H1 (cell line): ENCODE results near the gene SLC4A11. TPM values are rescaled to one million over a fixed set of nuclear protein-coding genes. Genes with fewer than 3 reads are reported as not detected.
A peak's percentile ranks its signal among the peaks of the same experiment; 100 is the strongest.

Experiments
- CTCF ChIA-PET: fragments of 300-600 bp; sonication (Branson Sonifier 250); formaldehyde crosslinking; loops from one replicate; lab custom pipeline; 2021; ENCODE audit not compliant: partially characterized antibody; lab: Charles Lee
- POLR2A ChIA-PET: fragments of 300-600 bp; sonication (Branson Sonifier 250); formaldehyde crosslinking; loops from one replicate; lab custom pipeline; 2021; ENCODE audit warnings: inconsistent platforms; ENCODE audit not compliant: partially characterized antibody; lab: Charles Lee
- DNase-seq, 2 experiments: peaks; one replicate each; pipeline versions ENCODE4 v3.0.0 to v3.0.0-alpha.2; 2010 to 2022; ENCODE audit warnings: low spot score in 2 of 2, low read depth in 1 of 2, mixed read lengths in 1 of 2
- FAIRE-seq: peaks from 2 replicates; lab custom pipeline; 2011; peaks lifted over from hg19 to GRCh38; lab: Jason Lieb, UNC
- H2AFZ ChIP-seq: 2 replicates; pipeline ENCODE4 v1.8.1; 2012; ENCODE audit warnings: low read length, inconsistent platforms
- H2AK5ac ChIP-seq: 2 replicates; pipeline ENCODE4 v1.6.1; 2013; ENCODE audit warnings: low read depth, low read length
- H2BK120ac ChIP-seq: replicated peaks from 2 replicates; pipeline ENCODE3; 2013; ENCODE audit warnings: low read depth, low read length, inconsistent platforms
- H2BK12ac ChIP-seq: 2 replicates; pipeline ENCODE4 v1.6.1; 2013; ENCODE audit warnings: low read depth, low read length
- H2BK15ac ChIP-seq: 2 replicates; pipeline ENCODE4 v1.6.1; 2013; ENCODE audit warnings: low read length
- H2BK20ac ChIP-seq: 2 replicates; pipeline ENCODE4 v1.6.1; 2013; ENCODE audit warnings: low read length
- H2BK5ac ChIP-seq: 2 replicates; pipeline ENCODE4 v1.6.1; 2013; ENCODE audit warnings: low read depth, low read length
- H3K14ac ChIP-seq: 2 replicates; pipeline ENCODE4 v1.6.1; 2013; ENCODE audit warnings: inconsistent platforms; ENCODE audit not compliant: insufficient read length
- H3K18ac ChIP-seq: 2 replicates; pipeline ENCODE4 v1.6.1; 2013; ENCODE audit warnings: low read length; ENCODE audit errors: extremely low read depth
- H3K23ac ChIP-seq: 2 replicates; pipeline ENCODE4 v1.6.1; 2013; ENCODE audit warnings: inconsistent platforms; ENCODE audit not compliant: insufficient read length
- H3K23me2 ChIP-seq: 2 replicates; pipeline ENCODE4 v1.6.1; 2013; ENCODE audit warnings: low read depth, low read length
- H3K27ac ChIP-seq: 2 replicates; pipeline ENCODE4 v1.6.1; 2011; ENCODE audit warnings: low read depth, low read length, inconsistent platforms
- H3K27me3 ChIP-seq, 4 experiments: replicated peaks in 1 of 4; 1 replicate in 1 of 4; 2 replicates in 3 of 4; pipeline versions ENCODE4 v1.6.1 to v1.8.1; 2011 to 2013; ENCODE audit warnings: low read length in 3 of 4, mild to moderate bottlenecking in 3 of 4, inconsistent platforms in 2 of 4, mixed read lengths in 2 of 4, moderate library complexity in 1 of 4; ENCODE audit not compliant: control insufficient read depth in 3 of 4, insufficient read depth in 3 of 4; ENCODE audit errors: extremely low read depth in 1 of 4
- H3K36me3 ChIP-seq, 4 experiments: 2 replicates each; pipeline versions ENCODE4 v1.6.1 to v1.8.1; 2011 to 2013; ENCODE audit warnings: mild to moderate bottlenecking in 4 of 4, low read length in 3 of 4, moderate library complexity in 2 of 4, control low read depth in 1 of 4, inconsistent platforms in 1 of 4; ENCODE audit not compliant: insufficient read depth in 4 of 4, control insufficient read depth in 2 of 4
- H3K4ac ChIP-seq: replicated peaks from 2 replicates; pipeline ENCODE3; 2013; ENCODE audit warnings: low read length, low read depth, mixed read lengths, inconsistent platforms; ENCODE audit not compliant: insufficient read length
- H3K4me1 ChIP-seq, 4 experiments: replicated peaks in 1 of 4; 1 replicate in 1 of 4; 2 replicates in 3 of 4; pipeline versions ENCODE4 v1.6.1 to v1.8.1; 2011 to 2013; ENCODE audit warnings: low read length in 3 of 4, inconsistent platforms in 2 of 4, mixed read lengths in 1 of 4; ENCODE audit not compliant: insufficient read depth in 4 of 4, control insufficient read depth in 3 of 4
- H3K4me2 ChIP-seq, 2 experiments: 2 replicates each; pipeline versions ENCODE4 v1.6.1 to v1.8.1; 2011 to 2013; ENCODE audit warnings: low read depth in 2 of 2, low read length in 2 of 2, control low read depth in 1 of 2, inconsistent platforms in 1 of 2, mild to moderate bottlenecking in 1 of 2; ENCODE audit not compliant: insufficient read depth in 1 of 2
- H3K4me3 ChIP-seq, 4 experiments: fragments of 200-600, 300-600 bp in 1 of 4; sonication (generic), shearing (Covaris generic), sonication (Bioruptor Twin) in 1 of 4; 2 replicates each; pipeline versions ENCODE4 v1.5.1 to v1.8.1; 2011 to 2016; ENCODE audit warnings: low read length in 4 of 4, low read depth in 3 of 4, control low read depth in 2 of 4, inconsistent platforms in 2 of 4, mild to moderate bottlenecking in 2 of 4, mixed read lengths in 1 of 4, moderate library complexity in 1 of 4; ENCODE audit not compliant: insufficient read depth in 2 of 4; ENCODE audit errors: extremely low read depth in 1 of 4
- H3K56ac ChIP-seq: replicated peaks from 2 replicates; pipeline ENCODE3; 2013; ENCODE audit warnings: low read depth, mild to moderate bottlenecking, mixed read lengths, low read length, inconsistent platforms; ENCODE audit not compliant: insufficient read length
- H3K79me1 ChIP-seq: 2 replicates; pipeline ENCODE4 v1.6.1; 2013; ENCODE audit warnings: low read depth, low read length, control low read depth
- H3K79me2 ChIP-seq, 2 experiments: 2 replicates each; pipeline versions ENCODE4 v1.6.1 to v1.8.1; 2012 to 2013; ENCODE audit warnings: low read length in 2 of 2, mild to moderate bottlenecking in 2 of 2, inconsistent platforms in 1 of 2; ENCODE audit not compliant: insufficient read depth in 2 of 2, control insufficient read depth in 1 of 2
- H3K9ac ChIP-seq, 4 experiments: replicated peaks in 1 of 4; 1 replicate in 1 of 4; 2 replicates in 3 of 4; pipeline versions ENCODE4 v1.6.1 to v1.8.1; 2011 to 2013; ENCODE audit warnings: low read depth in 3 of 4, low read length in 3 of 4, control low read depth in 2 of 4, mild to moderate bottlenecking in 2 of 4, moderate library complexity in 2 of 4, inconsistent platforms in 1 of 4; ENCODE audit errors: extremely low read depth in 1 of 4
- H3K9me3 ChIP-seq, 2 experiments: 2 replicates each; pipeline versions ENCODE4 v1.6.1 to v1.8.1; 2012 to 2013; ENCODE audit warnings: mild to moderate bottlenecking in 2 of 2, moderate library complexity in 2 of 2, control low read depth in 1 of 2, inconsistent platforms in 1 of 2, low read depth in 1 of 2, low read length in 1 of 2, mixed read lengths in 1 of 2; ENCODE audit not compliant: insufficient read depth in 2 of 2
- H4K20me1 ChIP-seq, 2 experiments: replicated peaks in 1 of 2; 2 replicates each; pipeline versions ENCODE3 to v1.8.1; 2011 to 2013; ENCODE audit warnings: inconsistent platforms in 2 of 2, low read length in 2 of 2, mild to moderate bottlenecking in 1 of 2; ENCODE audit not compliant: insufficient read depth in 2 of 2, control insufficient read depth in 1 of 2
- H4K5ac ChIP-seq: 2 replicates; pipeline ENCODE4 v1.6.1; 2013; ENCODE audit warnings: low read length, low read depth, mixed read lengths, inconsistent platforms; ENCODE audit not compliant: insufficient read length
- H4K8ac ChIP-seq: 2 replicates; pipeline ENCODE4 v1.8.0; 2013; ENCODE audit warnings: mild to moderate bottlenecking, moderate library complexity, low read length, inconsistent platforms; ENCODE audit not compliant: insufficient read depth; ENCODE audit errors: extremely low read depth
- H4K91ac ChIP-seq: replicated peaks from 2 replicates; pipeline ENCODE3; 2013; ENCODE audit warnings: low read length, mixed read lengths, inconsistent platforms; ENCODE audit not compliant: insufficient read length
- BRCA1 ChIP-seq: IDR thresholded peaks from 2 replicates; pipeline ENCODE4 v1.6.1; 2012; ENCODE audit warnings: low read depth, low read length, improper control_type of control experiment
- CTBP2 ChIP-seq: IDR thresholded peaks from 2 replicates; pipeline ENCODE4 v1.7.0; 2011; ENCODE audit warnings: borderline replicate concordance, mild to moderate bottlenecking, moderate library complexity, mixed read lengths, low read length; ENCODE audit not compliant: insufficient read depth, insufficient read length
- HDAC6 ChIP-seq: IDR thresholded peaks from one replicate; pipeline ENCODE4 v1.7.1; 2012; ENCODE audit warnings: low read depth, mild to moderate bottlenecking, inconsistent platforms, low read length, moderate library complexity
- PHF8 ChIP-seq: fragments of 200-600 bp; sonication (generic); conservative IDR thresholded peaks from 2 replicates; pipeline ENCODE4 v1.7.1; 2012; ENCODE audit warnings: low read depth, mild to moderate bottlenecking, inconsistent platforms, low read length, moderate library complexity
- POLR2AphosphoS5 ChIP-seq: IDR thresholded peaks from 2 replicates; pipeline ENCODE4 v1.6.1; 2011; ENCODE audit warnings: low read depth, low read length
- POU5F1 ChIP-seq: IDR thresholded peaks from 2 replicates; pipeline ENCODE4 v1.6.1; 2011; ENCODE audit warnings: low read depth, mild to moderate bottlenecking, low read length, moderate library complexity
- WGBS, 2 experiments: shearing (Covaris generic) in 1 of 2; methylation state at CpG; one replicate each; pipeline versions ENCODE4 v1.1.6 to v1.1.7; 2013 to 2015; ENCODE audit warnings: low lambda C conversion rate in 2 of 2, mixed read lengths in 2 of 2, inconsistent platforms in 1 of 2, low coverage in 1 of 2, missing lambda C conversion rate in 1 of 2; ENCODE audit not compliant: insufficient replicate concordance in 2 of 2, insufficient coverage in 1 of 2, insufficient read length in 1 of 2; ENCODE audit errors: extremely low coverage in 1 of 2, missing lambda C conversion rate in 1 of 2; 5-methylcytosine and 5-hydroxymethylcytosine counted together
- polyA plus RNA-seq, 7 experiments: library from polyadenylated mRNA; depleted of rRNA in 3 of 7; stranded (reverse) in 5 of 7; unstranded in 2 of 7; fragments of >200 nt in 5 of 7; fragments of 200-250 nt in 2 of 7; gene quantifications; 1 replicate in 5 of 7; 2 replicates in 1 of 7; 4 replicates in 1 of 7; pipeline versions ENCODE4 v1.2.1 to v1.2.3, GENCODE V29; 2011 to 2013; ENCODE audit warnings: missing spikeins in 2 of 7, mixed read lengths in 2 of 7
- total RNA-seq: library from RNA; stranded (reverse); fragmentation: NEBNext Ultra II Directional; extraction: Animal tissue kit (Norgen Biotek cat#: 25700); gene quantifications from 2 replicates; pipeline ENCODE4 v1.2.1, GENCODE V29; 2021
- TF ChIP-seq, protein P1 (sequence below): IDR thresholded peaks from 2 replicates; pipeline ENCODE4 v1.6.1; 2011; ENCODE audit warnings: low read depth, mild to moderate bottlenecking, low read length; ENCODE audit not compliant: insufficient read depth
- TF ChIP-seq, protein P2 (sequence below), 3 experiments: IDR thresholded peaks; 1 replicate in 2 of 3; 2 replicates in 1 of 3; pipeline versions ENCODE4 v1.5.1 to v1.6.1; 2011; ENCODE audit warnings: low read length in 3 of 3, mild to moderate bottlenecking in 3 of 3, inconsistent platforms in 2 of 3, low read depth in 1 of 3, moderate library complexity in 1 of 3; ENCODE audit not compliant: insufficient read depth in 1 of 3; ENCODE audit errors: control extremely low read depth in 1 of 3

SLC4A11 gene
- total and polyA plus RNA-seq, 2 of the 8 experiments (the other 6 are each of a cell fraction or from before 2014, with no cell fraction given) = 11.9 to 32.3 TPM

DNA sequence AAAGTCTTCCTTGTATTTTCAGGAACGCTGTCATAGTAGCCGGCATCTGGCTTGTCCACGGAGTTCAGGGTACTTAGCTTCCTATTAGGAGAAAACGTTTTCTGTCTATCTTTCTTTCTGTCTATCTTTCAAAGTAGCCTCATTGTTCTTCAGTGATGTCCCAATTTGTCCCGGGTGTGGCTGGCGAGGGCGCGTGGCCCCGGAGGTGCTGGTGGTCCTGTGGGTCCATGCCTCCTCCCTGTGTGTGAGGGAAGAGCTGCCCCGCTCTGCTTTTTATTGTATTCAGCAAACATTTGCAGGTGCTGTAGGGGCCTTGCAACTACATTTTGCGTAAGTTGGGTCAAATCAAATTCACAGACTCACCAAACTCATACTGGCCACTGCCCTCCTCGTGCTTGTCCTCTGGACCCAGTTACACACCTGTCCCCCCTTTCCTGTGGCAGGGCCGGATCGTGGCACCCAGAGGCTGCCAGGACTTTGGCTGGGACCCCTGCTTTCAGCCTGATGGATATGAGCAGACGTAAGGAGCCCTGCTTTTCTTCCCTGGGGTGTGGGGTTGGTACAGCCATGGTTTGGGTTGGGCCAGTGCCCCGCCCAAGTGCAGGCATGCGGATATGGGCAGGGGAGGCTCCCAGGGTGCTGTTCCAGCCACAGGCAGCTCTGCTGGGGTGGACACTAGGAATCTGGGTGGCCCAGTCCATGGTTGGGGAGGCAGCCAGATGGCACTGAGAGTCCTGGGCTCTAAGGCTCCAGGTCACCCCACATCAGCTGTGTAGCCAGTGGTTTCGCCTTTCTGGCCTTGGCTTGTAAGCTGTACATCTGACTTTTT lies 17.4 kb downstream of the SLC4A11 start:
- no peaks in the 10 kb centered on the region for H3K23me2 ChIP-seq
- no peak overlapping the region for H3K4me2 ChIP-seq
- DNase-seq = no peak
- no peaks in the 10 kb centered on the region for H3K79me1 ChIP-seq
- no peak overlapping the region for H2BK5ac ChIP-seq
- no peak overlapping the region for H3K23ac ChIP-seq
- H4K91ac ChIP-seq = no peak overlapping the region
- H4K5ac ChIP-seq = no peak overlapping the region
- no peak overlapping the region for H2BK12ac ChIP-seq
- peak overlapping the region in 1 of 4 experiments; percentile 4; a peak in 1 of 7 replicates for H3K9ac ChIP-seq
- POLR2A ChIA-PET = interaction anchor here (1.1 to 8.7 kb wide), 4 partner anchors 8 to 27 kb away, joined by 3 to 46 read pairs (median 5); no protein-coding TSS in a partner anchor
- peaks cover 0 to 24% (median 11%) of the 10 kb centered on the region in 4 experiments; a peak in 6 of 8 replicates for H3K36me3 ChIP-seq
- CTCF ChIA-PET = interaction anchor here (0.6 to 9.5 kb wide), 7 partner anchors 30 to 117 kb away, joined by 3 to 158 read pairs (median 7); no protein-coding TSS in a partner anchor
- no peak overlapping the region for H2AK5ac ChIP-seq
- H2BK120ac ChIP-seq = no peak overlapping the region
- no peak overlapping the region for H3K14ac ChIP-seq
- H3K79me2 ChIP-seq = no peaks in the 10 kb centered on the region
- no peak overlapping the region for H2BK15ac ChIP-seq
- no peaks in the 10 kb centered on the region for H4K20me1 ChIP-seq
- no peak overlapping the region for H2BK20ac ChIP-seq
- H3K4ac ChIP-seq = no peak overlapping the region
- peaks cover 0 to 2% (median 0%) of the 10 kb centered on the region in 4 experiments; a peak in 2 of 7 replicates for H3K4me1 ChIP-seq
- WGBS, 2 experiments = 84% methylated on average over 17 of the region's 18 CpGs; no CpG with 5 or more reads in 1 of the 2 experiments
- H3K27me3 ChIP-seq = no peaks in the 10 kb centered on the region
- no peak overlapping the region for H3K27ac ChIP-seq
- FAIRE-seq = no peak
- H4K8ac ChIP-seq = no peak overlapping the region; the same call in 1 of the 2 replicates
- no peaks in the 10 kb centered on the region for H3K9me3 ChIP-seq
- H2AFZ ChIP-seq = no peak overlapping the region
- H3K4me3 ChIP-seq = no peak overlapping the region
- no peak overlapping the region for H3K18ac ChIP-seq
- no peak overlapping the region for H3K56ac ChIP-seq
- no peak for TF ChIP-seq POLR2AphosphoS5
- TF ChIP-seq, protein P1, sequence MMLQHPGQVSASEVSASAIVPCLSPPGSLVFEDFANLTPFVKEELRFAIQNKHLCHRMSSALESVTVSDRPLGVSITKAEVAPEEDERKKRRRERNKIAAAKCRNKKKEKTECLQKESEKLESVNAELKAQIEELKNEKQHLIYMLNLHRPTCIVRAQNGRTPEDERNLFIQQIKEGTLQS = no peak
- no peak for TF ChIP-seq CTBP2
- no peak for TF ChIP-seq POU5F1
- no peak for TF ChIP-seq BRCA1
- TF ChIP-seq PHF8 = no peak
- TF ChIP-seq HDAC6 = no peak
- TF ChIP-seq, protein P2, sequence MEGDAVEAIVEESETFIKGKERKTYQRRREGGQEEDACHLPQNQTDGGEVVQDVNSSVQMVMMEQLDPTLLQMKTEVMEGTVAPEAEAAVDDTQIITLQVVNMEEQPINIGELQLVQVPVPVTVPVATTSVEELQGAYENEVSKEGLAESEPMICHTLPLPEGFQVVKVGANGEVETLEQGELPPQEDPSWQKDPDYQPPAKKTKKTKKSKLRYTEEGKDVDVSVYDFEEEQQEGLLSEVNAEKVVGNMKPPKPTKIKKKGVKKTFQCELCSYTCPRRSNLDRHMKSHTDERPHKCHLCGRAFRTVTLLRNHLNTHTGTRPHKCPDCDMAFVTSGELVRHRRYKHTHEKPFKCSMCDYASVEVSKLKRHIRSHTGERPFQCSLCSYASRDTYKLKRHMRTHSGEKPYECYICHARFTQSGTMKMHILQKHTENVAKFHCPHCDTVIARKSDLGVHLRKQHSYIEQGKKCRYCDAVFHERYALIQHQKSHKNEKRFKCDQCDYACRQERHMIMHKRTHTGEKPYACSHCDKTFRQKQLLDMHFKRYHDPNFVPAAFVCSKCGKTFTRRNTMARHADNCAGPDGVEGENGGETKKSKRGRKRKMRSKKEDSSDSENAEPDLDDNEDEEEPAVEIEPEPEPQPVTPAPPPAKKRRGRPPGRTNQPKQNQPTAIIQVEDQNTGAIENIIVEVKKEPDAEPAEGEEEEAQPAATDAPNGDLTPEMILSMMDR (IDR thresholded peaks at IDR 0.05; ENCODE audit: control extremely low read depth in 1 of 3, insufficient read depth in 1 of 3, low read depth in 1 of 3, low read length in 3 of 3) = no peak
